SK-N-MC (cell line): ENCODE results near the gene GUCY1A2.

Source experiments
- EZH2 ChIP-seq: fragments of 200-600 bp; sonication (generic); IDR thresholded peaks from one replicate; pipeline ENCODE4 v1.6.1; 2017; ENCODE audit warnings: antibody characterized with exemption
- POLR2AphosphoS5 ChIP-seq: IDR thresholded peaks from 2 replicates; pipeline ENCODE4 v1.6.1; 2012; ENCODE audit warnings: mild to moderate bottlenecking, low read depth, low read length, borderline replicate concordance

GRCh38 chr11:107014871-107015270 is 3.4 kb downstream of the GUCY1A2 start:
- TF ChIP-seq EZH2 (no peak), POLR2AphosphoS5 (no peak)
